GM18511 (cell line): ENCODE data around the gene ARMC3.
"Not testable (repeated sequence)": the region's sequence is repeated elsewhere in the genome, so short reads cannot be mapped to it uniquely, and the experiment has no call there.

Source experiments
- ATAC-seq: cut with Tn5 transposase; IDR thresholded peaks from one replicate; pipeline ENCODE4 v1.9.1; 2021; ENCODE audit warnings: mild to moderate bottlenecking, moderate library complexity; ENCODE audit not compliant: unreplicated experiment

The ARMC3 gene

GRCh38 chr10:22927166-22927565, 687 bp upstream of the ARMC3 start:
- no peak for ATAC-seq

DNA sequence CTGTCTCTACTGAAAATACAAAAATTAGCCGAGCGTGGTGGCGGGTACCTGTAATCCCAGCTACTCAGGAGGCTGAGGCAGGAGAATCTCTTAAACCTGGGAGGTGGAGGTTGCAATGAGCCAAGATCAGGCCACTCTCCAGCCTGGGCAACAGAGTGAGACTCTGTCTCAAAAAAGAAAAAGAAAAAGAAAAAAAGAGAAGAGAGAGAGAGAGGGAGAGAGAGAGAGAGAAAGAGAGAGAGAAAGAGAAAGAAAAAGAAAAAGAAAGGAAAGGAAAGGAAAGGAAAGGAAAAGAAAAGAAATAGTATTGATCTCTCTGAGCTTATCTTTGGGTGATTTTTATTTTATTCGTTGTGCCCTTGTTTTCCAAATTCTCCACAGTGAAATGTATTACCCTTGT, 1.2 kb downstream of the ARMC3 start:
- ATAC-seq = not testable (repeated sequence)

DNA sequence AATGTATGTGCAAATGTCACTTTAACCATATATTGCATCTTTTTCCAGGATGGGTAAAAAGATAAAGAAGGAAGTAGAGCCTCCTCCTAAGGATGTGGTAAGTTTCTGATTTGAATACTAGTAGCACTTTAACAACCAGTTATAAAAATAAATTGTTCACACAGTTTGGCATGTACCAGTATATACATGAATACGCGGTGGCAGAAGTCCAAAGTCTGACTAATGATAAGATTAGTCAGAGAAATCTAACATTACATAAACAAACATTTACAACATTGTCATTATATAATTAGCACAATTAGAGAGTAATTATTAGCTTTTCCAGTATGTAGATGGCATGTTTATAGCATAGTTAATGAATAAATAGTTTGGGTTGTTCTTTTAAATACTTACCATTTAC, 4.1 kb downstream of the ARMC3 start:
- peak; percentile 73 for ATAC-seq

GRCh38 chr10:22932626-22933370, 4.9 kb downstream of the ARMC3 start:
- ATAC-seq = no peak

- no peak for ATAC-seq
Measured at GRCh38 chr10:22934726-22935125, 6.9 kb downstream of the ARMC3 start.

GRCh38 chr10:22942437-22942836, 14.6 kb downstream of the ARMC3 start:
- ATAC-seq = no peak

- peak; percentile 86 for ATAC-seq
Measured at GRCh38 chr10:22945934-22946673, 18.3 kb downstream of the ARMC3 start.

DNA sequence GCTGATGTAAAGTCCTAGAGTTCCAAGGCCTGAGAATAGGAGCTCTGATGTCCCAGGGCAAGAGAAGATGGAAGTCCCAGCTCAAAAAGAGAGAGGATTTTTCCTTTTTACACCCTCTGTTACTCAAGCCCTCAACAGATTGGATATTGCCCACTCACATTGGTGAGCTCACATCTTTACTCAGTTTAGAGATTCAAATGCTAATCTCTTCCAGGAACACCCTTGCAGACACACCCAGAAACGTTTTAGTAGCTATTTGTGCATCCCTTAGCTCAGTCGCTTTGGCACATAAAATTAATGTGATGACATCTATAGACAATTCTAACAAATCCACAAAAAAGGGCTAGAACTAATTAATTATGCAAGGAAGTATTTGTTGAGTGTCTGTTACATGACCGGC, 27.1 kb downstream of the ARMC3 start:
- no peak for ATAC-seq

- ATAC-seq = no peak
Measured at GRCh38 chr10:22958338-22958737, 30.5 kb downstream of the ARMC3 start.

DNA sequence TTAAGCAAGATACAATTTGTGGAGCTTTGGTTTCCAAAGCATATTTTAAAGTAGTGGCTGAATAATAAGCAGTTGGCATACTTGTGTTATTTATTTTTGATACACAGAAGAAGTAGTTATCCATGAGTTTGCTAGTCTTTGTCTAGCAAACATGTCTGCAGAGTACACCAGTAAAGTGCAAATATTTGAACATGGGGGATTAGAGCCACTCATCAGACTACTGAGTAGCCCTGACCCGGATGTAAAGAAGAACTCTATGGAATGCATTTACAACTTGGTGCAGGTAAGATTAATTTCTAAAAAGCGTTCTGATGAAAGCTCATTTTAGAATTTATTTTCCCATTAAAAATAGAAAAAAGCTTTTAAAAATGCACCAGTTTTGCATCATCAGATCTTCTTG, 31.4 kb downstream of the ARMC3 start:
- ATAC-seq = no peak

DNA sequence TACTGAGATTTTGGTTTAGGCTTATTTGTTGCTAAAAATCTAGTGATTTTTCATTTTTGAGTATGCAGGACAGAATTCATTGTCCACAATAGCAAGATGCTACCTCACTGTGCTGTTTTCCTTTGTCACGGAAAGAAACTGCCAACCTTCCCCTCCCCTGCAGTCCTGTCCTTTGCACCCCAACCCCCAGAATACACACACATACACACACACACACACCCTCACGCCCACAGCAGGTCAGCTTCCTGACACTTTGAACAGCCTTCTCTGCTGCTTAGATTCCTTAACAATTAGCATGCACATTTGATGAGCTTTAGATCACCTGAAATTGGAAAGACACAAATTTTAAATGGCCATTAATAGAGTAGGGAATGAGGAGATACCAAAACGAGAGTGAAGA, 32.1 kb downstream of the ARMC3 start:
- no peak for ATAC-seq

DNA sequence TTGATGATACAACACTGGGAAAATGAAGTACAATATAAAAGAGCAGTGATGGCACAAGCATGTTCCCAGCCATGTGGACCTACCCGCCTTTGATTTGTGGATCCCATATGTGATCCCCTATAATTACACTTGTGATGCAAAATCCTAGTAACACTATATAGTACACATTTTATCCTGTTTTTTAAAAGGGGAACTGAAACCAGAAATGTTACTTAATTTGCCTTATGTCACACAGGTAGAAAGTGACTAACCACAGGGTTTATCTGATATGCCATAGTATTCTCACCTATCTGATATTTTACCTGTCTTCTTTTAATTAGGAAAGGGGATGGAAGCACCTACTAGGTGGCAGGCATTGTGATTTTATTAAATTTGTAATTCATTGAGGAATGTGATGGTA, 35.0 kb downstream of the ARMC3 start:
- peak; percentile 78 for ATAC-seq

GRCh38 chr10:22969704-22970103, 41.9 kb downstream of the ARMC3 start:
- ATAC-seq = no peak

GRCh38 chr10:22976534-22976933, 48.7 kb downstream of the ARMC3 start:
- no peak for ATAC-seq

DNA sequence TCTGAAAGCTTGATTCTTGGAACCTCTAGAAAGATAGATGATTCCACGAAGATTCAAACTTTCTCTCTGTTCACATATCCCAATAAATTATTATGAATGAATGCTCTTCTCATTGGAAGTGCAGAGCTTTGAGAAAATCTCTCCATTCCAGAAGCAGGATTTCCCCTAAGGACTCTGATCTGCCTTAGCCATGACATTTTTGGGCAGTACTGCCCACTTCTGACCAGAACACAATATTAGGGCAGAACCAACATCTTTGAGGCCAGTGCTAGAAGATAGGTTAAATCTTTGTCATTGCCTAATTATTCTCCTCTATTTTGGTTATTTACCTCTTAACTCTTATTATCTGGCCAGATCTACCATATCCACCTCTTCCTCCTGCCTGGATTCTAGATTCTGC, 49.9 kb downstream of the ARMC3 start:
- ATAC-seq = no peak

GRCh38 chr10:22978287-22978686, 50.4 kb downstream of the ARMC3 start:
- ATAC-seq = no peak

GRCh38 chr10:22978918-22979317, 51.1 kb downstream of the ARMC3 start:
- no peak for ATAC-seq

DNA sequence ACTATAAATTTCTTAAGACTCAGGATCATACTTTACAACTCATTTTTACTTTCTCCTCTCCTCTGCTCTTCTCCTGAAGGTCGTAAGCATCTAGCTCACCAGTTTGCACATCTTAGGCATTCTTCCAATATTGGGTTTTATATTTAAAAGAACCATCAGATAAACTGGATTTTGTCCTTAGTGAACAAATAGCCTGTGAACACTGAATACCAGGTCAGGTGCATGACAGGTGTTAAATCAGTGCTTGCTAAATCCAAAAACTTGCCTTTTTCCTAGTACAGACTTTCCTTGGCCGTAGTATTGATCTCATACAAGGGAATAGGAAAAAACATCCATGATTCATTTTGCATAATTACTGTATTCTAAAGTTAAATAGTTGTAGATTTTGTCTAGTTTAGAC, 53.0 kb downstream of the ARMC3 start:
- ATAC-seq = no peak

DNA sequence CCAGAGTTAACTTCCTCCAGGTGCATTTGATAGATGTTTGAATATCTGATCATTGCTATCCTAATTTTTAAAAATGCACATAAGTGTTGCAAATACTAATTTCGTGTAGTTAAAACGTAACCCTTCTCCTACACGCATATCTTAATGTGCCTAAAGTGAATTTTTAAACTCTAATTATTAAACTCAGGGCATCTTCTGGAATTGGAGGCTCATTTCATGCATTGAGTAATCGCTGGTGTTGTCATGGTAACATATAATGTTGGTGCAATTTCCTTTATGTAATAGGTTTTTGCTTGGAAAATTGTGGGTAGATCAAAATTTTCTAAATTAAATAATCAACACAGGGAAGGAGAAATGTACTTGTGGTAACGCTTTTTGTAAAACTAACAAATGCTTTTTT, 56.2 kb downstream of the ARMC3 start:
- ATAC-seq = no peak

DNA sequence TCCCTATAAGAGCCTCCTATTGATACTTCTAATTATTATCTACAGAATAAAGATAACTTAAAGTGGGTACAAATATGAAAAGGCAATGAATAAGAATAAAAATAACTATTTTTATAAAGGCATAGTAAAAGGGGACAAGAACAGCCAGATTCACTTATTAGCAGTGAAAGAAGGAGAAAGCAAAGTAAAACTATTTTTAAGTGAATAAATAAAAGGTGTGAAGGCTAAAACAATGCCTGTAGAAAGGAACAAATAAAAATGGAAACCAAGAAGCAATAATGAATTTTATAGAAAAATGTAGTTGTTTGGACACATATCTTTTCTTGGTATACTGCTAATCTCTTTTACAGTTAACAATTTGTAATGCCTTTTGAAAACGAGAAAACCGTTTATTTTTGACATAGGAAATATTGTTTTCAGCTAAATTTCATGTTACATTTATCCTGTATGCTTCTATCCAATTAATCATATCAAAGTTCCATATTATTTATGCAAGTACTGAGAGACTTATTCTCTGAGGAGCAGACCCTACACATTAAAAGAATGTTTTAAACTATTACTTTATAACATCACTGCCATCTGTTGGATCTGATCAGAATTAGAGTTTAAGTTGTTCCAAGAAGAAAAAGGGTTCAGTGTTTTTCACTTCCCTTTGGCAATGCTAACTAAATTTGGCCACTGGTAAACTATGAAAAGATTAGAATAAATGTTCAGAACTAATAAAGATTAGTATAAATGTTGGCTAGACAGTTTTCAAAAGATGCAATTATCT, 59.1 kb downstream of the ARMC3 start:
- ATAC-seq = peak; percentile 73

DNA sequence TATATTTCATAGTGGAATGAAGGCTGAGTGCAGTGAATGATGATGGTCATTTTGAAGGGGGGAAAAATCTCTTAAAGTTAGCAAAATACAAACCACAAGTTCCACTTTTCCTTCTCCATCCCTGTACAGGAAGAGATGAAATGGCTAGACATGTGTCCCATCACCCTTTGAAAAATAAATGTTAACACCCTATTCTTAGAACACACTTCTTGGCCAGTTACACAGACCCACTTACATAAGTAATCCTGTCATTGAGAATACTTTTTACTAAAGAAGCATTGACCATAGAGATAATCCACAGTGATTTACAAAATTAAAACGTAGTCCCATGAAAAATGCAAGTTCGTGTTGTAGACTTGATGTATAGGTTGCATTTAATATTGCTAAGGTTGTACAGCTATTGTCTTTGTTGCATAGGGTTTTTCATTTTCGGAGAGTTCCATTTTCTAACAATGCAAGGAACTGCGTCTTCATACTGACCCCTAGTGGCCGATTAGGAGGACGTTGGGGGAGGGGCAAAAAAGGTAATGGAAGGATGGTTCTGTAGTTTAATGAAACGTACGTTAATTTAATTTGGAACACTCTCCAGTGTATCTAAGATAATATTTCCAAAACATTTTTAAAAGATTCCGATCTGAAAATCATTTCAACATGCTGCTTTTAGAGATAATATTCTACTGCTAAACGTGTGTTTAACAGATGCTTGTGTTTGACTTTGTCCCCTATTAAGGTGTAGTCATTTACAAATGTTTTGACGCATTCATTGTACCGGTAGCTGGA, 60.9 kb downstream of the ARMC3 start:
- ATAC-seq = no peak
